H1 (cell line): Measurements from ENCODE around the gene COL5A3. TPM values are rescaled to one million over a fixed set of nuclear protein-coding genes. Genes with fewer than 3 reads are reported as not detected.

Source experiments
- ASH2L ChIP-seq: fragments of 200-600, 300-600 bp; sonication (generic); IDR thresholded peaks from one replicate; pipeline ENCODE4 v1.7.1; 2017; ENCODE audit warnings: low read length
- ATF2 ChIP-seq: IDR thresholded peaks from 2 replicates; pipeline ENCODE4 v1.6.1; 2012; ENCODE audit warnings: low read length, inconsistent platforms
- KDM5A ChIP-seq: fragments of 200-600 bp; IDR thresholded peaks from 2 replicates; pipeline ENCODE4 v1.7.1; 2012; ENCODE audit warnings: mild to moderate bottlenecking, low read length, inconsistent platforms, mixed read lengths
- SRF ChIP-seq: IDR thresholded peaks from 2 replicates; pipeline ENCODE4 v1.6.1; 2011; ENCODE audit warnings: mild to moderate bottlenecking, low read depth, low read length, moderate library complexity
- USF2 ChIP-seq: IDR thresholded peaks from 2 replicates; pipeline ENCODE4 v1.6.1; 2011; ENCODE audit warnings: low read length, improper control_type of control experiment
- polyA plus RNA-seq, 7 experiments: library from polyadenylated mRNA; depleted of rRNA in 3 of 7; stranded (reverse) in 5 of 7; unstranded in 2 of 7; fragments of >200 nt in 5 of 7; fragments of 200-250 nt in 2 of 7; gene quantifications; 1 replicate in 5 of 7; 2 replicates in 1 of 7; 4 replicates in 1 of 7; pipeline versions ENCODE4 v1.2.1 to v1.2.3, GENCODE V29; 2011 to 2013; ENCODE audit warnings: missing spikeins in 2 of 7, mixed read lengths in 2 of 7
- total RNA-seq: library from RNA; stranded (reverse); fragmentation: NEBNext Ultra II Directional; extraction: Animal tissue kit (Norgen Biotek cat#: 25700); gene quantifications from 2 replicates; pipeline ENCODE4 v1.2.1, GENCODE V29; 2021

Gene COL5A3
- total and polyA plus RNA-seq, 2 of the 8 experiments (the other 6 are each of a cell fraction or from before 2014, with no cell fraction given) = 0.67 to 0.74 TPM

GRCh38 chr19:10036601-10037071, 26.3 kb upstream of the COL5A3 start (continued):
- no peak for TF ChIP-seq ATF2
- TF ChIP-seq KDM5A = no peak
- TF ChIP-seq SRF = no peak
- TF ChIP-seq USF2 = no peak
- TF ChIP-seq ASH2L = no peak
